ENCODE measurements around the gene KRTAP5-7. TPM values are rescaled to one million over a fixed set of nuclear protein-coding genes. Genes with fewer than 3 reads are reported as not detected.

KRTAP5-7 gene
- total and polyA plus RNA-seq, 2 donors (not counting 3 experiments of a cell fraction or from before 2014, with no cell fraction given), result 0.07 TPM; not detected in 1

GRCh38 chr11:71481101-71481960, 45.7 kb upstream of the KRTAP5-7 start:
- Histone ChIP-seq H3K79me2 (ENCODE audit: control insufficient read depth, insufficient read depth, low read length) (no peaks in the 10 kb centered on the region), H2AFZ (ENCODE audit: low read depth, low read length) (no peak overlapping the region), H3K4me2 (ENCODE audit: insufficient read depth, low read length) (no peak overlapping the region), H3K36me3 (ENCODE audit: control insufficient read depth in 2 of 2, extremely low read depth in 1 of 2, insufficient read depth in 2 of 2, low read length in 2 of 2) (peaks cover 8 to 59% of the 10 kb centered on the region in 2 experiments), H4K20me1 (replicated peaks; ENCODE audit: control insufficient read depth, extremely low read depth, insufficient read depth, low read length) (no peaks in the 10 kb centered on the region), H3K4me3 (replicated peaks in 1 of 3; ENCODE audit: insufficient read depth in 1 of 3, low read depth in 1 of 3, low read length in 3 of 3) (no peak overlapping the region), H3K27me3 (ENCODE audit: control insufficient read depth in 2 of 2, insufficient read depth in 2 of 2, low read length in 2 of 2) (no peaks in the 10 kb centered on the region), H3K9ac (replicated peaks; ENCODE audit: extremely low read depth, insufficient read depth, low read length) (no peak overlapping the region), H3K27ac (ENCODE audit: insufficient read depth, low read depth, low read length) (no peak overlapping the region), H3K9me3 (replicated peaks; ENCODE audit: control insufficient read depth, insufficient read depth, low read length) (no peaks in the 10 kb centered on the region), H3K9me1 (replicated peaks; ENCODE audit: control insufficient read depth, extremely low read depth, insufficient read depth, low read length) (no peaks in the 10 kb centered on the region), H3K4me1 (ENCODE audit: control insufficient read depth, extremely low read depth, insufficient read depth, low read length) (no peaks in the 10 kb centered on the region)
- dilution Hi-C loops (cut with MboI; ENCODE audit: extremely low pct_ligation_motif_present, low sequenced_read_pairs), result no loop called here
- intact Hi-C loops (cut with micrococcal nuclease), result loop anchor here (10.0 kb wide), 1 partner anchor 103 kb away; the partner anchor contains the start of gene KRTAP5-11
- FAIRE-seq (no peak), DNase-seq (ENCODE audit: low read depth, low spot score) (no peak)
- no TSS peak for BruUV-seq (replicated peaks)
- CTCF ChIA-PET, result no interaction called here
- TF ChIP-seq CTCF (IDR thresholded peaks at IDR 0.05; ENCODE audit: extremely low read depth in 1 of 2, insufficient read depth in 1 of 2, low read depth in 1 of 2, low read length in 2 of 2), result no peak
- TF ChIP-seq FOS (IDR thresholded peaks at IDR 0.05; ENCODE audit: borderline replicate concordance, insufficient read depth, low read length), result no peak
- no peak for TF ChIP-seq POLR2A (IDR thresholded peaks at IDR 0.05; ENCODE audit: low read depth, low read length)
- TF ChIP-seq MYC (IDR thresholded peaks at IDR 0.05; ENCODE audit: low read depth, low read length), result no peak
- no peak for TF ChIP-seq JUN (IDR thresholded peaks at IDR 0.05; ENCODE audit: borderline replicate concordance, insufficient read depth, insufficient read length, low read depth)
- TF ChIP-seq GATA2 (IDR thresholded peaks at IDR 0.05; ENCODE audit: insufficient read depth, insufficient read length, low read depth, low read length), result no peak
- TF ChIP-seq MAX (IDR thresholded peaks at IDR 0.05; ENCODE audit: insufficient read depth, insufficient read length), result no peak
- TF ChIP-seq EZH2 (IDR thresholded peaks at IDR 0.05; ENCODE audit: borderline replicate concordance, low read depth, low read length, severe bottlenecking), result no peak
- TF ChIP-seq POLR2AphosphoS5 (IDR thresholded peaks at IDR 0.05; ENCODE audit: insufficient read depth, low read depth, low read length), result no peak
- POLR2A ChIA-PET, result no interaction called here

Data from endothelial cell of umbilical vein (primary cell).